Body of pancreas (tissue), 4 donors: Measurements from ENCODE around the gene KATNIP. TPM values are rescaled to one million over a fixed set of nuclear protein-coding genes. Genes with fewer than 3 reads are reported as not detected.

Experiments
- ATAC-seq: fragments of 150-250 bp; one replicate; pipeline ENCODE4 v1.9.1; 2016
- DNase-seq, 4 donors: peaks; one replicate each; pipeline ENCODE4 v3.0.0-alpha.2; 2019
- H3K27ac ChIP-seq, 4 donors: fragments of 200-600 bp; sonication (generic); 1 replicate in 3 of 4; 2 replicates in 1 of 4; pipeline versions ENCODE4 v1.5.1 to v1.6.1; 2016 to 2019; ENCODE audit warnings: mild to moderate bottlenecking in 1 of 4, mixed read lengths in 1 of 4, moderate library complexity in 1 of 4
- H3K27me3 ChIP-seq, 2 donors: fragments of 200-600 bp; sonication (generic); one replicate each; pipeline ENCODE4 v1.6.0; 2016; ENCODE audit warnings: mild to moderate bottlenecking in 1 of 2
- H3K36me3 ChIP-seq, 2 donors: fragments of 200-600 bp; sonication (generic); replicated peaks in 1 of 2; 2 replicates each; pipeline ENCODE4 v1.5.1; 2016; ENCODE audit warnings: low read depth in 2 of 2; ENCODE audit not compliant: insufficient read depth in 1 of 2
- H3K4me1 ChIP-seq: fragments of 200-600 bp; sonication (generic); one replicate; pipeline ENCODE4 v1.6.0; 2016
- H3K4me3 ChIP-seq, 2 donors: fragments of 200-600 bp; sonication (generic); 1 replicate in 1 of 2; 2 replicates in 1 of 2; pipeline ENCODE4 v1.5.1; 2016 to 2019
- H3K9me3 ChIP-seq, 3 donors: fragments of 200-600 bp; sonication (generic); 1 replicate in 2 of 3; 2 replicates in 1 of 3; pipeline ENCODE4 v1.5.1; 2016
- POLR2A ChIP-seq, 3 donors: fragments of 450-650 bp; IDR thresholded peaks; one replicate each; pipeline ENCODE4 v1.6.1; 2016; ENCODE audit warnings: antibody characterized with exemption in 3 of 3, mild to moderate bottlenecking in 2 of 3
- WGBS, 2 donors: methylation state at CpG; one replicate each; pipeline ENCODE4 v1.1.5; 2017; 5-methylcytosine and 5-hydroxymethylcytosine counted together
- intact Hi-C: fragments of 100-400 bp; cut with DNase I; formaldehyde crosslinking; loops from one replicate; pipeline ENCODE4 v1.15.1; 2023
- total RNA-seq, 2 donors: library from RNA; depleted of rRNA; stranded (reverse); fragments of >200 nt; gene quantifications; one replicate each; pipeline ENCODE4 v1.1.0, GENCODE V29; 2016
- TF ChIP-seq, protein P1 (sequence below), 7 experiments: fragments of 450-650 bp in 4 of 7; fragments of 200-600 bp in 3 of 7; sonication (generic) in 3 of 7; IDR thresholded peaks; one replicate each; pipeline ENCODE4 v1.5.1; 2016 to 2019; ENCODE audit warnings: antibody characterized with exemption in 7 of 7

The KATNIP gene
- total RNA-seq, 2 donors from 2014 or later: 23.4 to 25.7 TPM

DNA sequence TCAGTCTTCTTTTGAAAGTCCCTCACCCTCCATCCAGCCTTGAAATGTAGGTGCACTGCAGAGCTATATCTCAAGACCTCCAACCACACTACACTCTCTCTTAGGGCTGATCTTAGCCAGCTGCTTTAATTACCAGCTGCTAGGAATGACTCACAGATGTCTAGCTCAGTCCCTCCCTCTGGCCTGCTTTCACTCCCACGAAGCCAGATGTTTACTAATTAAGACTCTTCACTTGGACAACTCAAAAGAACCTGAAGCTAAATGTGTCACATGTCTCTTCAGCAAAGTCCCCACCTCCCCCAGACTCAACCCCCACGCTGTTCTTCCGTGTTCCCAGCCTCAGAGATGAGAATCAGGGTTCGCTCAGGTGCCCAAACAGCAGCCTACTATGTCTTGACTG is 2.8 kb upstream of the KATNIP start:
- ATAC-seq (no peak), DNase-seq (peak in 3 of 4 donors; percentile 23 to 29 (median 26))
- Histone ChIP-seq H3K27ac (peak overlapping the region in 1 of 4 donors; percentile 9), H3K36me3 (peaks cover 0 to 23% of the 10 kb centered on the region in 2 donors), H3K4me3 (no peak overlapping the region), H3K27me3 (no peaks in the 10 kb centered on the region), H3K4me1 (peaks cover 35% of the 10 kb centered on the region), H3K9me3 (no peaks in the 10 kb centered on the region)
- intact Hi-C loops: no loop called here
- TF ChIP-seq POLR2A (IDR thresholded peaks at IDR 0.05): no peak
- TF ChIP-seq, protein P1, sequence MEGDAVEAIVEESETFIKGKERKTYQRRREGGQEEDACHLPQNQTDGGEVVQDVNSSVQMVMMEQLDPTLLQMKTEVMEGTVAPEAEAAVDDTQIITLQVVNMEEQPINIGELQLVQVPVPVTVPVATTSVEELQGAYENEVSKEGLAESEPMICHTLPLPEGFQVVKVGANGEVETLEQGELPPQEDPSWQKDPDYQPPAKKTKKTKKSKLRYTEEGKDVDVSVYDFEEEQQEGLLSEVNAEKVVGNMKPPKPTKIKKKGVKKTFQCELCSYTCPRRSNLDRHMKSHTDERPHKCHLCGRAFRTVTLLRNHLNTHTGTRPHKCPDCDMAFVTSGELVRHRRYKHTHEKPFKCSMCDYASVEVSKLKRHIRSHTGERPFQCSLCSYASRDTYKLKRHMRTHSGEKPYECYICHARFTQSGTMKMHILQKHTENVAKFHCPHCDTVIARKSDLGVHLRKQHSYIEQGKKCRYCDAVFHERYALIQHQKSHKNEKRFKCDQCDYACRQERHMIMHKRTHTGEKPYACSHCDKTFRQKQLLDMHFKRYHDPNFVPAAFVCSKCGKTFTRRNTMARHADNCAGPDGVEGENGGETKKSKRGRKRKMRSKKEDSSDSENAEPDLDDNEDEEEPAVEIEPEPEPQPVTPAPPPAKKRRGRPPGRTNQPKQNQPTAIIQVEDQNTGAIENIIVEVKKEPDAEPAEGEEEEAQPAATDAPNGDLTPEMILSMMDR (IDR thresholded peaks at IDR 0.05): no peak
- WGBS, 2 donors: 62 to 76% methylated on average over 4 of the region's 4 CpGs

DNA sequence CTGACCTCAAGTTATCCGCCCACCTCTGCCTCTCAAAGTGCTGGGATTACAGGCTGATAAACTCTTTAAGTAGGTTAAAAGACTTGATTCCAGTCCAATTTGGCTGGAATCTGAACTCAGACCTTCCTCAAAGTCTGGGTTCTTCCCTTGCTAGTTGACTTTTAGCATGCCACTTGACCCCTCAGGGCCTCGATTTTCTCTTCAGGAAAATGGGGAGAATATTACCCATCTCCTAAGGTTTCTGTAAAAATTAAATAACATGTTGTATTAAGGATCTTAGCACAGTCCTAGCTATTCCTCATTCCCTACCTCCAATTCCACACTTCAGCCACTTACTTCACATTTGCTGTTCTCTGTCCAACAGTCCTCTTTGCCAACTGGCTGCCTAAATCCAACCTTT is 2.1 kb upstream of the KATNIP start:
- H3K4me3 ChIP-seq: no peak overlapping the region
- intact Hi-C loops: no loop called here
- TF ChIP-seq, protein P1 (IDR thresholded peaks at IDR 0.05): no peak
- TF ChIP-seq POLR2A (IDR thresholded peaks at IDR 0.05): no peak
- H3K4me1 ChIP-seq: peaks cover 35% of the 10 kb centered on the region
- no peak for ATAC-seq
- peaks cover 0 to 17% of the 10 kb centered on the region in 2 donors for H3K36me3 ChIP-seq
- DNase-seq: no peak
- no peak overlapping the region for H3K27ac ChIP-seq
- WGBS, 2 donors: 60 to 70% methylated on average over 2 of the region's 2 CpGs
- no peaks in the 10 kb centered on the region for H3K9me3 ChIP-seq
- H3K27me3 ChIP-seq: no peaks in the 10 kb centered on the region

DNA sequence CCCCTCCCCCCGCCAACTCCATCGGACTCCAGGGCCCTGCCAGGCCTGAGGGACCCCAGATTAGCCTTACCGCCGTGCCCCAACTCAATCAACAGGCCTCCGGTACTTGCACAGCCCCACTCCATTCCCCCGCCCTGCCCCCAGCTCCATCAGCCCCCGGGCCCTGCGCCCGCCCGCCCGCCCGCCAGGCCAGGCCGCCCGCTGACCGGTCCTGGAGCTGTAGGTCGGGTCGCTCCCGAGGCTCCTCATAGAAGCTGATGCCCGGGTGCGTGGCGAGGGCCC is 539 bp upstream of the KATNIP start:
- Histone ChIP-seq H3K36me3 (peaks cover 0 to 3% of the 10 kb centered on the region in 2 donors), H3K4me3 (peak overlapping the region; percentile 73 to 91), H3K27me3 (no peaks in the 10 kb centered on the region), H3K27ac (peak overlapping the region; percentile 58 to 87 (median 83)), H3K4me1 (peaks cover 35% of the 10 kb centered on the region), H3K9me3 (no peaks in the 10 kb centered on the region)
- ATAC-seq (peak; percentile 40), DNase-seq (no peak)
- intact Hi-C loops: no loop called here
- no peak for TF ChIP-seq POLR2A (IDR thresholded peaks at IDR 0.05)
- TF ChIP-seq, protein P1 (IDR thresholded peaks at IDR 0.05): no peak
- 0% methylated on average over 3 to 12 of the region's 21 CpGs for WGBS, 2 donors

DNA sequence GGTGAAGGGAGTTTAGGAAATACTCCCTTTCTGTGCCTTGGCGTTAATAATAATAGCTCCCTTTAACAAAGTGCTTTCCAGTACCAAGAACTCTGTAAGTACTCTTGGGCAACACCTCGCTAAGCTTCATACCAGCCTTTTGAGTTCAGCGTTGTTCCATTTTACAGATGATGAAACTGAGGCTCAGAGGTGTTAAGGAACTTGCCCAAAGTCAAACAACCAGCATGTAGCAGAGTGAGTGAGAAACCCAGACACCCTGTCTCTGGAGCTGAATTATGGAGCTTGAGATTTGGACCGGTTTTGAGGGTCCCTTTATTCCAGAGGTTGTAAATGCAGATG is 607 bp downstream of the KATNIP start:
- ATAC-seq (no peak), DNase-seq (no peak)
- Histone ChIP-seq H3K27me3 (no peaks in the 10 kb centered on the region), H3K4me1 (peaks cover 35% of the 10 kb centered on the region), H3K27ac (peak overlapping the region in 3 of 4 donors; percentile 5 to 87 (median 84)), H3K4me3 (peak overlapping the region; percentile 71 to 91), H3K9me3 (no peaks in the 10 kb centered on the region), H3K36me3 (no peaks in the 10 kb centered on the region)
- intact Hi-C loops: no loop called here
- 22 to 25% methylated on average over 4 of the region's 4 CpGs for WGBS, 2 donors
- TF ChIP-seq POLR2A (IDR thresholded peaks at IDR 0.05): no peak
- TF ChIP-seq, protein P1 (IDR thresholded peaks at IDR 0.05): no peak

DNA sequence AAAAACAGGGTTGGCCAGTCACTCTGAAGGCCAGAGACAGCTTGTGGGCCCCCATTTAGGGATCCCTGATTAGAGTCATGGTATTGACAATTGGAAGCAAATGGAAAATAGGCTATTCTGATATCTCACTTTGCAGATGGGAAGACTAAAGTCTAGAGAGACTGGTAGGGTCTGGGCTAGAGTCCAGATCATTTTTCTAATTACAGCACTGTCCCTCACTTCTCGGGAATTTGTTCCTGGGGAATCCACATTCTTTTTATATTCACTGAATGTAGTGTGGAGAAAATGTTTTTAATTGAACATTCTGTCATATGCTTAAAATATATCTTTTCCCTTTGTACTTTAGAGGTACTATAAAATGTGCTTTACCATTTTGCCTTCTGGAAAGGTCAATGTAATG is 1.1 kb downstream of the KATNIP start:
- WGBS, 2 donors: 12 to 16% methylated on average over 1 of the region's 1 CpG
- Histone ChIP-seq H3K27me3 (no peaks in the 10 kb centered on the region), H3K36me3 (no peaks in the 10 kb centered on the region), H3K27ac (peak overlapping the region in 1 of 4 donors; percentile 87), H3K9me3 (no peaks in the 10 kb centered on the region), H3K4me3 (no peak overlapping the region), H3K4me1 (peaks cover 39% of the 10 kb centered on the region)
- TF ChIP-seq, protein P1 (IDR thresholded peaks at IDR 0.05): no peak
- TF ChIP-seq POLR2A (IDR thresholded peaks at IDR 0.05): no peak
- DNase-seq (no peak), ATAC-seq (no peak)
- intact Hi-C loops: no loop called here
